IPS-NIHi7 (cell line): Measurements from ENCODE around the gene PHACTR1.
"Not testable (repeated sequence)": the region's sequence is repeated elsewhere in the genome, so short reads cannot be mapped to it uniquely, and the experiment has no call there.

ENCODE experiments used
- DNase-seq: peaks from one replicate; pipeline ENCODE4 v3.0.0; 2012; ENCODE audit warnings: mixed read lengths; ENCODE audit errors: extremely low spot score

Gene PHACTR1

DNA sequence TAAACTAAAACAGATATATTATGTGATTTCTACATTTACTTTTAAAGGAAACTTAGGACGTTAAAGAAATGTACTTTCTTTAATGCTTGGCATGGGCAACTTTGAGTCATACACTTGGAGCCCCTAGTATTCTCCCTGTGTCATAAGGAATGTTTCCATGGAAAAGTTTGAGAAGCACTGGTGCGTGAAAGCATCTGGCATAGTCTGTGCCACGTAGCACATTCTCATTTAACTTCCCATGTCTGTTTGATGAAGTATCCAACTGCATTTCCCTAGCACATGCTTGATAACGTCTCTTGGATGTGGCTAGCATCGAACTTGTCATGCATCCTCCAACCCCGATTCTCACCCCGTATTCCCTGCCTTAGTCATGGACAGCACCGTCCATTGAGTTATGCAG lies 439.8 kb downstream of the PHACTR1 start:
- no peak for DNase-seq

DNA sequence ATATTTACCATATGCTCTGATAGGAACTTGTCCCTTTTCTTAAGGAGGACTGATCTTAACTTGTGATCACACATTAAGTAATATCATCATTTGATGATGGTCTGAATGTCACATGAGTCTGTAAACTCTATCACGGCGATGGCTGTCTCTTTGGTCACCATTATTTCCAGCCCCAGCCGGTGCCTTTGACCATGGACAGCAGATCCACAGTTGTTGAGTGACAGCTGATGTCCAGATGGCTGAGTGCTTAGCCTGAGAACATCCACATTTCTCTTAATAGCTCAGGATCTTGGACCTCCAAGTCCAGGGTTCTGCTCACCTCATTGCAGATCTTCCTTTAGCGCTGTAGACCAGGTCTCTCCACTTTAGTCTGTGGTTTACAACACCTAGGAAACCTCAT lies 440.7 kb downstream of the PHACTR1 start:
- DNase-seq = no peak

DNA sequence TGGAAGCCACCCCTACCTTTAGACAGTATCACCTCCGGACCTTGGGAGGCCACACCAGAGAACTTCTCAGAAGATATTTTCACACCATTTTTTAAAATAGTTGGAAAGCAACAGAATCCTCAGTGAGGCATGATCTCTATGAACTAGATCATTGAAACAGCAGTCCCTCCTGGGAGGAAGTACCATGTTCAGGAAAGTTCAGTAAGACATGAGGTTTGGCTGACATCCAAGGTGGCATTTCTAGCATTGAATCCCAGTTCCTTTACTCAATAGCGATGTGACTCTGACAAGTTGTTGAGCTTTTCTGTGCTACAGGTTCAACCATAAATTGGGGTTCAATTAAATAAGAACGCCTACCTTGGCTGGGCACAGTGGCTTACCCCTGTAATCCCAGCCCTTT lies 442.7 kb downstream of the PHACTR1 start:
- no peak for DNase-seq

DNA sequence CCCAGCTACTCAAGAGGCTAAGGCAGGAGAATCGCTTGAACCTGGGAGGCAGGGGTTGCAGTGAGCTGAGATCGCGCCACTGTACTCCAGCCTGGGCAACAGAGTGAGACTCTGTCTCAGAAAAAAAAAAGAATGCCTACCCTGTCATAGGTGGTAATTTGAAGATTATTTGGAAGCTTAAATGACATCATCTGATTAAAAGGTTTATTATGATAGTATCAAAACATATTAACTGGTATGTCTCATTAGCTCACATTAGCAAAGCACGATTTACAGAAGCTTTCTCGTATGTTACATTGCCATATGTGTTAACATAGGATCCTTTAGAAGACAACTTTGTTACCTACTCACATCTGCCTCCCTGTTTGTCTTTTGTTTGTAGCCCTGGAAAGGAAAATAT lies 443.3 kb downstream of the PHACTR1 start:
- not testable (repeated sequence) for DNase-seq

DNA sequence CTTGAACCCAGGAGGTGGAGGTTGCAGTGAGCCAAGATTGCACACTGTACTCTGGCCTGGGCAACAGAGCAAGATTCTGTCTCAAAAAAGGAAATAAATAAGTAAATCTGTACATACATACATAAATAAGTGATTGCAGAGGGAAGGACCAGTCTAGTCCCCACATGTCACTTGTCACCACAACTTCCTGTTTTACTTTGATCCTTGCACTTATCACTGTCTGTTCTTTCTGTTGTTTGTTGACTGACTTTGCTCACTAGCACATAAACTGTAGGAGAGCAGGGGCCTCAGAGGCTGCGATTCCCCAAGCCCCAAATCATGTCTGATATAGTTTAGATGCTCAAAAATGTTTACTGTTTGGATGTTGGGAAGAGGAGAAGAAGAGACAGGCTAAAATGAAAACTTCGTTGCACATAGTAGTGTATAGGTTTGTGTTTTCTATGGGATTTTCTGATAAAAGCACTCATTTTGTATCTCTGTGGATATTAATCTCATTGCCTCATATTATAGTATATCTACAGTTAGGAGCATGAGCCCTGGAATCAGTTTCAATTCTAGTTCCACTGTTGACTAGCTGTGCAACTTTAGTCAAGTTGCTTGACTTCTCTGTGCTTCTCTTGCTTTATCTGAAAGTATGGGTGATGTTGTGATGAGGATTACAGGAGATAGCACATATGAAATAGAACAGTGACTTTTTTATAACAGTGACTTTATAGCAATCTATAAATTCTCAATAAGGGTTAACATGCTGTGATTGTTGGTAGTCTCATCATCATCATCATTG lies 446.8 kb downstream of the PHACTR1 start:
- no peak for DNase-seq

DNA sequence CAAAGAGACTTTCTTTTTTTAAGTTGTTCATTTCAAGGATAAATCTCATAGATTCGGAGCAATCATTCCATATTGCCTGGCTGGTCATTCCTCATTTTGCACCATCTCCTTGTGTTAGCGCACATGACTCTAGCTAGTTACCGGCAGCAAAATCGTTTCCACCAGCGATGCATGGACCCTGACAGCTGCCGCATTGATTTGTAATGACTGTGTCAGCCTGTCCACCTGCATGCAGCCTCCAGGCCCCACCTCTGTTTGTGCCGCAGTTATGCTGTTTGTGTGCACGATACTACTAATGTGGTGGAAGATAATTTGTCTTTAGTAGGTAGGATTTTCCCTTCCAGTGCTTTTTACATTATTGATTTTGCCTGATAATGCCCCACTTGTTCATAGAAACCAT lies 447.7 kb downstream of the PHACTR1 start:
- DNase-seq = no peak

DNA sequence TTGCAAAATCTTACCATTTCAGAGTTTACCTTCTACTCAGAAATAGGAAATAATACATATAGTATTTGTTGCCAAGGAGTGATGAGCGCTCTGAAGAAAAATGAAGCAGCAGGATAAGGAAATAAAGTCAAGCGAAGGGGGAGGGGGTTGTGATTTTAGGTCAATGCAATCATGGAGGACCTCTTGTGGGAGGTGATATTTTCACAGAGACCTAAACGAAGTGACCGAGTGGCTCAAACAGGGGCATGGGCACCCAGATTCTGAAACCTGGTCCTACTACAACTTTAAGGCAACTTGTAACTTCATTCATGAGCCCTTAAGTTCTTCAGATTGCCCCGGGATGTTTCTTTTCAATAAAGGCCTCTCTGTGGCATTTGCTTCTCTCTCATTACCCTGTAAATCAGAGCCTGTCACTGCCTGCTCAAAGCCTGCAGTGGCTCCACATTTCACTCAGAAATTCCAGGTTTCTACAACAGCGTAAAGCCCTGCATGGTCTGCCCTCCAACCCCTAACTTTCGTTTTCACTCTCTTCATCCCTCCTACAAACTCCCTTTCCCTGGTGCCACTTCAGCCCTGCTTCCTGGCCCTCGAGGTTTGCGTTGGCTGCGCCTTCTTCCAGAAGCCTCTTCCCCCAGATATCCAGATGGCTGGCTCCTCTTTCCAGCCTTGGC lies 449.1 kb downstream of the PHACTR1 start:
- no peak for DNase-seq

DNA sequence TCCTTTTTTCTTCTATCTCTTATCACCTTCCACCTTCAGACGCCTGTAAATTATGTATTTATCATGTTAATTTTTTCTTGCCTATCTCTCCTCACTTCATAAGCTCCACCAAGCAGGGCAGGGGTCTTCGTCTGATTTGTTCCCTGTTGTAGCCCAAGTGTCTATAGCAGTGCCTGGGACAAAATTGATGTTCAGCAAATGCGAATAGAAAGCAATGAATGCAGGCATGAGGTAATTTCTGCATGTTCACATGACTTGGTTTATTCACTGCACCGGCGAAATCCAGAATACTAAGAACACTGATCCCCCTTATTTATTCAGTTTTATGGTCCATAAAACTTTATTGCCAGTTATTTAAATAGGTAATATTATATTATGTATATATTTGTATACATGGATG lies 449.7 kb downstream of the PHACTR1 start:
- DNase-seq = no peak

DNA sequence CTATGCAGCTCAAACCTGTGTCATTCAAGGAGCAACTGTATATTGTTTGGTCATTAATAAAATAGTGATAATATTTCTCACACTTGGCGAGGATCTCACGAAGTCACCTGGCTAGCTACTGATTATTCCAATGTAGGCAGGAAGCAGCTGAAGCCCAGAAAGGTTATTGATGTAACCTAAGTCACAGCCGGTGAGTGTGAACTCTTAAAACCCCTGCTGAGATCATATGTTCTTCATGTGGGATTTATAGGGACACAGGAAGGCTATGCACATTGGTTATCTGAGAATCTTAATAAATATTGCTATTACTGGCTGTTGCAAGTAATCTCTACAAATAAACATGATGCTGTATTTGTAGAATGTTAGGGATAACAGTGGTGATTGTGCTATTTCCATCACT lies 450.3 kb downstream of the PHACTR1 start:
- DNase-seq = no peak

DNA sequence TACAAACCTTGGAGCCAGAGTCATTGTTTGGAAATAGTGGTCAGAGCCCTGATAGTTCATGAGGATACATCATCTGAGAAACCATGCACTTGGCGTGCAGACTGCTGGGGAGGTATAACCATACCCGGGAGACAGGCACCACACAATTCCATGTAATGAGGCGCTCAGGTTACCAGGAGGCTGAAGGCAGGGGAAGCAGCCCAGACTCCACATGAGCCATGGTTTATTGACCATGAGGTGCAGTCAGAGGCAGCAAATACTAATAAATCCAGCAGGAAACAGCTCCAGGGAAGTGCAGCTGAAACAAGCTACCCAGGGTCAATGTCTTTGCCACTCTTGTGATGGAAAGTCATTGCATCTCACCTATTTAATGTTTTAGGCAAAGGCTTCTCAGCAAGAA lies 455.7 kb downstream of the PHACTR1 start:
- DNase-seq = no peak

DNA sequence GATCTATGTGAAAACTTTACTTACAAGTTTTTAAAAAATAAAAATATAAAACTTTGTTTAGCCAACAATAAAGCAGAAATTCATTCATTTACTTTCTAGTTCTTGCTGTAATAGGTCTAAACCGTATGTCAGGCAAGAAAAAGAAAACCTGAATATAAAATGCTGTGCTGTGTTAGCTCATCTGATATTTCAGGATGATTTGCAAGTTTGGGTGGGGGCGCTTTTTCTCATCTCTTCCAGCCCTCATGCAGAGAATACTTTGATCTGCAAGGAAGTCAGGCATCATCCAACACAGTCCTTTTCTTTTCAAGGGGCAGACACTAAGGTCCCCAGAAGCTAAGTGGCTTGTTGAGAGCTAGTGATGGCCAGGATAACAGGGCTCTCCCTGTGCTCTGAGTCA lies 458.5 kb downstream of the PHACTR1 start:
- no peak for DNase-seq

DNA sequence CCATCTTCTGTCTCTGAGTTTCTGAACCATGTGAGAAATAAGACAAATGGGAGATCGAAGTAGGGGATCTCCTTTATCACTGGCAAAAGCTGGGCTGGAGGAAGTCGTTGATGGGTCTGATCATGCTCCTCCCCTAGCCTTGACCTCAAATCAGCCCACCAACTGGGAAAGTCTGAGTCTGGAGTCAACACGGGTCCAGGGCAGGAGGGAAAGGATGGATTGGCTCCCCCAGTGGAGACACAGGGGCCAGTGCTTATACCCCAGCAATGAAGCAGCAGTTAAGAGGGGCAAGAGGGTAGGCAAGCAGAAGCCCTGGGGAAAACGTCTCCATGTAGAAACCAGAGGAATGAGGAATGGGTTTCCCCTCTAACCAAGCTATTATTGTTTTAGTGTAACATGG lies 459.2 kb downstream of the PHACTR1 start:
- peak; percentile 68 for DNase-seq

DNA sequence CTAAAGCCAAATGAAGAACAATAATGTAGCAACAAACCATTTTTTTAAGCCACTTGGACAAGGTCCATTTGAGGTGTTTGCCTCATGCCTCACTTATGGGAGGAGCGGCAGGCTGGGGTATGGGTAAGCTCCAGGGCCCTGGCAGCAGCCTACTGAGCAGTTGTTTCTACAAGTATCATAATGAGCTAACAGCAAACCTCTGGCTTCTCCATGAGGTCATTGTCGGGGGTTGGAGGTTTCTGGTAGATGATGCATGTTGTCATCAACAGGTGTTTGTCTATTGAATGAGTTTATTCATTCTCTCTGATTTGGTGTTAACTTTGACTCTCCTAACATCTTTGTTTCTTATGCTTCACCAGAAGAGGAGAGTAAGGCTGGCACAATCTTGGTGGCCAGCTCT lies 461.1 kb downstream of the PHACTR1 start:
- DNase-seq = no peak

DNA sequence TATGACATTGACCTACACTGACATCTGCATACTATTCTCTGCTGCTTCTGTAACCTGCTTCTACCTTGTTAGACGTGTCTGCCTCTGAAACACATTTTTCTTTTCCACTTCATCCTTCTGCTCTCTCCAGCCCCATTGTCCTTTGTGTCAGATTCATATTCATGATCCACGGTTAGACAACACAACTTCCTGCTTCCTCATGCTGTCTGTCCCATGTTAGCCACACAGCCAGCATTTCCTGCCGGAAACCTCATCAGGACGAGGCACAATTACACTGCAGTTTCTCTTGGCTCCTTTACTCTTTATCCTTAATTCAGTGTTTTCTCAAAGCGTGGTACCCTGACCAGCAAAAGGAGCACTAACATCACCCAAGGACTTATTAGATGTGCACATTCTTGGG lies 461.5 kb downstream of the PHACTR1 start:
- DNase-seq = no peak

DNA sequence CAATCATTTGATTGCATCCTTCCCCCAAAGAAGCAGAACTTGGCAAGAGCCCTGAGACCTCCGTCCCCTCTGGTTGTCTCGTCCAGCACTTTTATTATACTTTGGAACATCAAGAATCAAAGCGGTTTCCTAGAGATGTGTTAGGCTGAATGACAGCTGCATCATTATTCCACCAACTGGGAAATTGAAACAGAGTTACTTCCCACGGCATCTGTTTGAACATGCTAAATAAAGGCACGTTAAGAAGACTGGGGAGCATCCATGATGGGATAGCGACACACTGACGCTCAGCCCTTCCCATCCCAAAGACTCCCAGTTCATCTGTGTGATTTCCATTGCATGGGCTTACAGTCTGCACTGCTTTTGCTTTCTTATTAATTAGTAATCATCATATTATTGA lies 464.0 kb downstream of the PHACTR1 start:
- no peak for DNase-seq

DNA sequence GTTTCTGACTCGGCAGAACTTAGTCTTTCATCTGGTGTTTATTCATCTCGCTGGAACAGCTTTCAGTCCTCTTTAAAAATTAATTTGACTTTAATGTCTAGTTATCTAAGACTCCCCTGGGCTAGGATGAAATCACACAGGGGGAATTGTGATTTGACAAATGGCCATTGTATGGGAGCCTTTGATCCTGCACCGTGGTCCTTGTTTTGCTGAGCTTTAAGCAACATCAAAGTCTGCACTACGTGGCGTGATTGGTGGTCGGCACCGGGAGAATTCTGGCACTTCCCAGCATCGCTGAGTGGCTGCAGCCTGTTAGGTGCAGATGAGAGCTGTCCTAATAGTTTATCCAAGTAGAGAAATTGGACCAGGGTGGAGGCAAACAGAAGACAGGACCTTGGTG lies 464.8 kb downstream of the PHACTR1 start:
- no peak for DNase-seq

DNA sequence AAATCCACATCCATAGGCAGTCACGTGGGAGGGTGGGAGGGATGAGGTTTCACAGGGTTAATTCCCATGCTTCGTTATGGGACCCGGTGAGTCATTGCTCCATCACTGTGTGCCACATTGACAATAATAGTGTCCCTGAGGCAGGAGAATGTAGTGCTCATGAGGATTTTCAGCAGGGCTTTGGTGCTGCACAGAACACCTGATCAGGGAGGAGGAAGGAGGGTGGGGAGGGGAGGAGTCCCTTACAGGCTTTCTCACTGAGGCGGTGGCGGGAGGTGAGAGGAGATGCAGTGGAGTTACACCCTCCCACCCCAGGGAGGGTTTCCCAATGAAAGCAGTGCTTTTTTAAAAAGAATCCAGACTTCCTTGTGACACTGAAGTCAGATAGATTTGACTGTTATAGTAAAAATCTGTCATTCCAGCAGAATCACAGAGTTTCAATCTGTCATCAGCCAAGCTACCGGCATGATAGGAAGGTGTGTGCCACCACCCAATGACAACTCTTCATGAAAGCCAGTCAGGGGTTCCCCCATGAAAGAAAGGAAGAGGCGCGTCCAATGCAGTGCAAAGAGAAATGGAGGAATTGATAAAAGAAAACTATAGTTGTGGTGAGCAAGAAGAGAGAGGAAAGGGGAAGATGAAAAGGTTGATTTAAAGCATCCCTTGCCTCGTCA lies 467.0 kb downstream of the PHACTR1 start:
- DNase-seq = no peak

DNA sequence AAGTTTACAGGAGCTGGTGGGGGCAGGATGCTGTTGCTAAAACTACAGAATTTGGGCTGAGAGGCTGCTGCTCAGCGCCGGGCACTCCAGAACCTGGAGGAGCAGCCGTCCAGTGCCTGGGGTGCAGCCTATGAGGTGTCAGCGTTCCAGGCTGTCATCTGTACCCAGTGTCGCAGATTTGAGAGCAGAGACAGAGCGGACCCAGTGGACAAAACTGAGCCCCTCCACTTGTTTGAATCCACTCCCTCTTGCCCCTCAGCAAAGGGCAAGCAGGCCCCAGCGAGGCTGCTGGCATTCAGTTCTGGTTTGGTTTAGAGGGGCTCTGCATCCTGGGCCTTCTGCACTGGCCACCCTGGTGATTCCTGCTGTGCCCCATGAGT lies 467.5 kb downstream of the PHACTR1 start:
- DNase-seq = no peak

DNA sequence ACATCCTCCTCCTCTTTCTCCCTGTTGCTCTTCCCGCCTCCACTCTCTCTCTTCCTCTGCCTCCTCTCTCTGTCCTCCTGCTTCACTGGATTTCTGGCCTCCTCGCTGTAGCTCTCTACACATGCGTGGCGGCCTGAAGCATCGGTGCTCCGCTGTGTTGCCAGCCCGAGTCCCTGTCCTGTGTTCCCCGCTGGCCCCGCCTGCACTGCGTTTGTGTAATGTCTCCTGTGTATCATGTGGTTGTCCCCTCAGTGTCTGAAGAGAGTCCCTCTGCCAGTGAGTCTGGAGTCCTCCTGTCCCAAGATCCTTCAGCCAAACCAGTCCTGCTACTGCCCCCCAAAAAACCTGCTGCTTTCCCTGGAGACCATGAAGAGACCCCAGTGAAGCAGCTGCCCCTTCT lies 468.0 kb downstream of the PHACTR1 start:
- DNase-seq = no peak

DNA sequence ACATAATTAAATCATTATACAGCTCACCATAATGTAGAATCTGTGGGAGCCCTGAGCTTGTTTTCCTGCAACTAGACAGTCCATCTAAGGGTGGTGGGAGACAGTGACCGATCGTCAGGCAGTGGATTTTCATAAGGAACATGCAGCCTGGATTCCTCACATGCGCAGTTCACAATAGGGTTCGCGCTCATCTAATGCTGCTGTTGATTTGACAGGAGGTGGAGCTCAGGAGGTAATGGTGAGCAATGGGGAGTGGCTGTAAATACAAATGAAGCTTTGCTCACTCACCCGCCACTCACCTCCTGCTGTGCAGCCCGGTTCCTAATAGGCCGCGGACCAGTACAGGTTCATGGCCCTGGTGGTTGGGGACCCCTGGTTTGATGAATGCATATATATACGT lies 470.3 kb downstream of the PHACTR1 start:
- no peak for DNase-seq

DNA sequence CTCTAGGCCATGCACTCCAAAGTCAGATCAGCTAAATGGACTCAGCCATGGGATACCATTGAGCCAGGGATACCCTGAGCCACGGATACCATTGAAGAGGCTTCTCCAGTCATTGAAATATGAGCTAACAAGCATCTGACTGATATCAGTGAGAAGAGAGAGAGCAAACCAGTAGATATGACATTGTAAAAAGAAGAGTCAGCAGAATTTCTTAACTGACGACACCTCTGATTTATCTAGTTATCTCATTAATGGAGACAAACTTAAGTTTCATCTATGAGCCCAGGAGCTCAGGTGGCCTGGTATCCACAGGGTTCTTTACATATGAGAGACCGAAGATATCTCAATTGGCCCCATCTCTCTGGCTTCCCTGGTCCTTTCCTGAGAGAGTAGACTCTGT lies 471.1 kb downstream of the PHACTR1 start:
- no peak for DNase-seq

DNA sequence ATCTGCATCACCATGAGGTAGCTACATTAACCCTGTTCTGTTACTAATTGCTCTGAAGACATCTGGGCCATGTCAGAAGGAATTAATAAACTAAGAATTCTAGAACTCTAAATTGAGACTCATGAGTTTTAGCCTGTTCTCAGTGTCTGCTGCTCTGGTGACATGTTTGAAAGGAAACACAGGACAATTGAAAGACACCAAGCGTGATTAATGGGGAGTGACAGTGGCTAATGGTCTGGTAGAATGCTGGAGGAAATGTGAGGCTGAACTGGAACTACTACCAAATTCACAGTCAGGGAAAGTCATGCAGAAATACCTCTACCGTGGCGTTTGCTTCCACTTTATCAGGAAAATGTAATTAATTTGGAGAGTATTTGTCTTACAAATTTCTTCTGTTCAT lies 471.7 kb downstream of the PHACTR1 start:
- no peak for DNase-seq

DNA sequence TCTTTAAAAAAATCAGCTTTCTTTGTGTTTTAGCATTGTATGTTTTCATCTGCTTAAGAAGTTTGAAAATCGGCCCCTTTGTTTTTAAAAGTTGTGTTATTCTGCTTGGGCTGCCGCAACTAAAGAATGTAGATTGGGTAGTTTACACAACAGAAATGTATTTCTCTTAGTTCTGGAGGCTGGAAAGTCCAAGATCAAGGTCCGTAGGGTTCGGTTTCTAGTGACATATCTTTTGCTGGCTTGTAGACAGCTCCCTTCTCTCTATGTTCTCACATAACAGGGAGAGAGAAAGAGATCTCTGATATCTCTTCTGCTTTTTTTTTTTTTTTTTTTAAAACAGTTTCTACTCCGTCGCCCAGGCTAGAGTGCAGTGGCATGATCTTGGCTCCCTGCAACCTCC lies 473.1 kb downstream of the PHACTR1 start:
- no peak for DNase-seq
